Activated CD8-positive, alpha-beta T cell treated with anti-CD3 and anti-CD28 coated beads, Interleukin-2, amount 10 ng/mL, durations not matched to agents 7 days and 5 days (primary cell): Measurements from ENCODE around the gene TTC33. TPM values are rescaled to one million over a fixed set of nuclear protein-coding genes. Genes with fewer than 3 reads are reported as not detected.
"Not testable (repeated sequence)": the region's sequence is repeated elsewhere in the genome, so short reads cannot be mapped to it uniquely, and the experiment has no call there.

ENCODE experiments used
- ATAC-seq: fragments of 150-1000 bp; cut with Tn5 transposase; one replicate; pipeline ENCODE4 v1.10.0; 2021; ENCODE audit warnings: moderate library complexity
- CTCF ChIA-PET: fragments of 350-600 bp; sonication (Branson Sonifier 250); formaldehyde crosslinking; loops from one replicate; lab custom pipeline; 2021; ENCODE audit warnings: antibody characterized with exemption; lab: Charles Lee
- POLR2A ChIA-PET: fragments of 350-600 bp; sonication (Branson Sonifier 250); formaldehyde crosslinking; loops from one replicate; lab custom pipeline; 2021; ENCODE audit warnings: antibody characterized with exemption; lab: Charles Lee
- DNase-seq: peaks from one replicate; pipeline ENCODE4 v3.0.0-alpha.2; 2020
- H3K27ac Mint-ChIP-seq: one replicate; pipeline ENCODE4 v1.8.0; 2021; ENCODE audit warnings: mild to moderate bottlenecking, mixed read lengths
- H3K27me3 Mint-ChIP-seq: one replicate; pipeline ENCODE4 v1.8.0; 2021; ENCODE audit warnings: low read depth, mixed read lengths
- H3K36me3 Mint-ChIP-seq: one replicate; pipeline ENCODE4 v1.8.0; 2021; ENCODE audit warnings: low read depth, mixed read lengths
- H3K4me1 Mint-ChIP-seq: one replicate; pipeline ENCODE4 v1.8.0; 2021; ENCODE audit warnings: low read depth, mixed read lengths
- H3K4me3 Mint-ChIP-seq: one replicate; pipeline ENCODE4 v1.8.0; 2021; ENCODE audit warnings: mild to moderate bottlenecking, mixed read lengths
- H3K9me3 Mint-ChIP-seq: one replicate; pipeline ENCODE4 v1.8.0; 2022; ENCODE audit warnings: mixed read lengths; ENCODE audit not compliant: insufficient read depth
- total RNA-seq, 2 experiments: library from RNA; stranded (reverse); gene quantifications; one replicate each; pipeline ENCODE4 v1.2.3, GENCODE V29; 2021

Gene TTC33
- total RNA-seq, 2 experiments from 2014 or later: 13.4 to 14.0 TPM

GRCh38 chr5:40791715-40792139, 36.0 kb upstream of the TTC33 start:
- H3K4me3 Mint-ChIP-seq: no peak overlapping the region
- ATAC-seq (no peak), DNase-seq (no peak)
- no peak overlapping the region for H3K27ac Mint-ChIP-seq
- H3K27me3 Mint-ChIP-seq: no peaks in the 10 kb centered on the region
- ChIA-PET POLR2A (no interaction called here), CTCF (no interaction called here)
- peaks cover 10% of the 10 kb centered on the region for H3K9me3 Mint-ChIP-seq
- H3K4me1 Mint-ChIP-seq: peaks cover 34% of the 10 kb centered on the region
- H3K36me3 Mint-ChIP-seq: peaks cover 54% of the 10 kb centered on the region

- ChIA-PET POLR2A (no interaction called here), CTCF (no interaction called here)
- Mint-ChIP-seq H3K36me3 (peaks cover 55% of the 10 kb centered on the region), H3K4me3 (no peak overlapping the region), H3K4me1 (peaks cover 28% of the 10 kb centered on the region), H3K27ac (no peak overlapping the region), H3K9me3 (peaks cover 10% of the 10 kb centered on the region), H3K27me3 (no peaks in the 10 kb centered on the region)
- DNase-seq (no peak), ATAC-seq (no peak)
Observed at GRCh38 chr5:40790947-40791593, 35.3 kb upstream of the TTC33 start.

GRCh38 chr5:40788941-40789340, 33.2 kb upstream of the TTC33 start:
- ATAC-seq, DNase-seq, CTCF ChIA-PET, H3K4me3 Mint-ChIP-seq, H3K27ac Mint-ChIP-seq, POLR2A ChIA-PET, H3K27me3 Mint-ChIP-seq: not testable (repeated sequence)
- H3K36me3 Mint-ChIP-seq: peaks cover 39% of the 10 kb centered on the region
- peaks cover 10% of the 10 kb centered on the region for H3K9me3 Mint-ChIP-seq
- H3K4me1 Mint-ChIP-seq: peaks cover 22% of the 10 kb centered on the region

- CTCF ChIA-PET: no interaction called here
- Mint-ChIP-seq H3K4me3 (no peak overlapping the region), H3K9me3 (peaks cover 10% of the 10 kb centered on the region), H3K27ac (no peak overlapping the region), H3K4me1 (peaks cover 15% of the 10 kb centered on the region), H3K27me3 (no peaks in the 10 kb centered on the region), H3K36me3 (peaks cover 31% of the 10 kb centered on the region)
- POLR2A ChIA-PET: no interaction called here
- ATAC-seq: no peak
- no peak for DNase-seq
Observed at GRCh38 chr5:40787986-40788385, 32.2 kb upstream of the TTC33 start.

- Mint-ChIP-seq H3K9me3 (peaks cover 10% of the 10 kb centered on the region), H3K36me3 (peaks cover 31% of the 10 kb centered on the region), H3K4me1 (peaks cover 20% of the 10 kb centered on the region)
- H3K27me3 Mint-ChIP-seq, H3K4me3 Mint-ChIP-seq, CTCF ChIA-PET, DNase-seq, POLR2A ChIA-PET, ATAC-seq, H3K27ac Mint-ChIP-seq: not testable (repeated sequence)
Observed at GRCh38 chr5:40786664-40787063, 30.9 kb upstream of the TTC33 start.

GRCh38 chr5:40784916-40785315, 29.2 kb upstream of the TTC33 start:
- ChIA-PET CTCF (interaction anchor here (0.6 kb wide), 1 partner anchor 68 kb away, joined by 3 read pairs; no protein-coding TSS in a partner anchor), POLR2A (no interaction called here)
- DNase-seq: no peak
- no peak for ATAC-seq
- Mint-ChIP-seq H3K4me3 (no peak overlapping the region), H3K4me1 (peaks cover 23% of the 10 kb centered on the region), H3K27me3 (no peaks in the 10 kb centered on the region), H3K27ac (no peak overlapping the region), H3K9me3 (peaks cover 10% of the 10 kb centered on the region), H3K36me3 (peaks cover 24% of the 10 kb centered on the region)

- CTCF ChIA-PET: no interaction called here
- H3K27me3 Mint-ChIP-seq: no peaks in the 10 kb centered on the region
- H3K27ac Mint-ChIP-seq: no peak overlapping the region
- ATAC-seq (no peak), DNase-seq (no peak)
- H3K4me1 Mint-ChIP-seq: peaks cover 23% of the 10 kb centered on the region
- POLR2A ChIA-PET: no interaction called here
- H3K36me3 Mint-ChIP-seq: peaks cover 24% of the 10 kb centered on the region
- H3K9me3 Mint-ChIP-seq: peaks cover 10% of the 10 kb centered on the region
- H3K4me3 Mint-ChIP-seq: no peak overlapping the region
Observed at GRCh38 chr5:40784027-40784653, 28.4 kb upstream of the TTC33 start.

GRCh38 chr5:40781843-40782409, 26.2 kb upstream of the TTC33 start:
- ATAC-seq: no peak
- Mint-ChIP-seq H3K36me3 (peaks cover 10% of the 10 kb centered on the region), H3K9me3 (no peaks in the 10 kb centered on the region), H3K4me3 (no peak overlapping the region), H3K4me1 (peaks cover 22% of the 10 kb centered on the region), H3K27ac (no peak overlapping the region), H3K27me3 (no peaks in the 10 kb centered on the region)
- CTCF ChIA-PET: no interaction called here
- no peak for DNase-seq
- POLR2A ChIA-PET: no interaction called here

- Mint-ChIP-seq H3K27me3 (no peaks in the 10 kb centered on the region), H3K9me3 (no peaks in the 10 kb centered on the region), H3K27ac (no peak overlapping the region), H3K4me1 (peaks cover 25% of the 10 kb centered on the region), H3K4me3 (no peak overlapping the region), H3K36me3 (peaks cover 11% of the 10 kb centered on the region)
- ChIA-PET POLR2A (no interaction called here), CTCF (no interaction called here)
- ATAC-seq (no peak), DNase-seq (no peak)
Observed at GRCh38 chr5:40780858-40781257, 25.1 kb upstream of the TTC33 start.

- H3K4me1 Mint-ChIP-seq: peaks cover 21% of the 10 kb centered on the region
- H3K27ac Mint-ChIP-seq: no peak overlapping the region
- no peaks in the 10 kb centered on the region for H3K9me3 Mint-ChIP-seq
- no peak for DNase-seq
- H3K36me3 Mint-ChIP-seq: peaks cover 15% of the 10 kb centered on the region
- ATAC-seq: no peak
- ChIA-PET CTCF (interaction anchor here (0.9 kb wide), 1 partner anchor 20 kb away, joined by 4 read pairs; no protein-coding TSS in a partner anchor), POLR2A (no interaction called here)
- H3K4me3 Mint-ChIP-seq: no peak overlapping the region
- H3K27me3 Mint-ChIP-seq: no peaks in the 10 kb centered on the region
Observed at GRCh38 chr5:40780199-40780598, 24.4 kb upstream of the TTC33 start.

GRCh38 chr5:40779561-40779960, 23.8 kb upstream of the TTC33 start:
- ChIA-PET POLR2A (no interaction called here), CTCF (interaction anchor here (0.9 kb wide), 1 partner anchor 19 kb away, joined by 4 read pairs; no protein-coding TSS in a partner anchor)
- Mint-ChIP-seq H3K36me3 (peaks cover 18% of the 10 kb centered on the region), H3K4me3 (no peak overlapping the region), H3K9me3 (no peaks in the 10 kb centered on the region), H3K27ac (no peak overlapping the region), H3K4me1 (peaks cover 21% of the 10 kb centered on the region), H3K27me3 (no peaks in the 10 kb centered on the region)
- ATAC-seq (no peak), DNase-seq (no peak)

GRCh38 chr5:40778133-40778532, 22.4 kb upstream of the TTC33 start:
- Mint-ChIP-seq H3K4me1 (peaks cover 15% of the 10 kb centered on the region), H3K36me3 (peaks cover 23% of the 10 kb centered on the region), H3K4me3 (no peak overlapping the region), H3K9me3 (no peaks in the 10 kb centered on the region), H3K27me3 (no peaks in the 10 kb centered on the region), H3K27ac (no peak overlapping the region)
- POLR2A ChIA-PET: no interaction called here
- ATAC-seq (no peak), DNase-seq (no peak)
- CTCF ChIA-PET: no interaction called here
